HG03060 (cell line): ENCODE results near the gene TNFSF13B.
A peak's percentile ranks its signal among the peaks of the same experiment; 100 is the strongest.
"Not testable (repeated sequence)": the region's sequence is repeated elsewhere in the genome, so short reads cannot be mapped to it uniquely, and the experiment has no call there.

Experiments used
- ATAC-seq: cut with Tn5 transposase; IDR thresholded peaks from one replicate; pipeline ENCODE4 v1.9.1; 2021; ENCODE audit warnings: low read depth, moderate number of reproducible peaks; ENCODE audit not compliant: unreplicated experiment

The TNFSF13B gene

DNA sequence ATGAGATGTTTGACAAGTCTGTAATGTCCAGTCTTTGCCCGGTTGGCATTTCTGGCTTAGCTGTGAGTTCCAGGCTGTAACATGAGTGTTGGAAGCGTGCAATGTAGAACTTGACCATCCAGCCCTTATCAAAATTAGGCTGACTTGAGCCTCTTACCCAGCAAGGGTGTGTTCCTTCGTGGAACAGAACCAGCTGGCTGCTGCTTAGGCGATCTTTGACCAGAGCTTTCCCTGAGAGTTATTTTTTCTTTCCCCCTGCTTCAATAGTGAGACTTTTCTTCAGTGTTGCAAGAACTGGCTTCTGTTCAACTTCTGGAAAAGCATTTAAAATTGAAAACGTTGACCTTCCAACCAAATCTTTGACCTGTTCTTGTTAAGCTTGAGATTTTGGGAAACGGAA, 6.5 kb downstream of the TNFSF13B start:
- ATAC-seq, result no peak

DNA sequence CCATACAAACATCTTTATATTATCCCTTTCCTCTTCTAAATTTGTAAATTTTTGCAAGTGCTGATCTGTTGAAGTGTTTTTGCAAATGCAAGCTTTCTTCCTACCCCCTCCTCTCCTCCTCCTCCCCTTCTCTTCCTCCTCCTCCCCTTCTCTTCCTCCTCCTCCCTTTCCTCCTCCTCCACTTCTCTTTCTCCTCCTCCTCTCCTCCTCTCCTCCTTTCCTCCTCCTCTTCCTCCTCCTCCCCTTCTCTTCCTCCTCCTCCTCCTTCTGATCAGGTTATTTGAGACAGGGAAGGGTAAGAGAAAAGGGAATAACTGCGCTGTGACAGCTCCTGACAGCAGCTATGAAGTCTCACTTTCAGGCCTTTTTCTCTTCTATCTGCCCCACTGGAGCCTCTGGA, 8.9 kb downstream of the TNFSF13B start:
- ATAC-seq, result no peak

DNA sequence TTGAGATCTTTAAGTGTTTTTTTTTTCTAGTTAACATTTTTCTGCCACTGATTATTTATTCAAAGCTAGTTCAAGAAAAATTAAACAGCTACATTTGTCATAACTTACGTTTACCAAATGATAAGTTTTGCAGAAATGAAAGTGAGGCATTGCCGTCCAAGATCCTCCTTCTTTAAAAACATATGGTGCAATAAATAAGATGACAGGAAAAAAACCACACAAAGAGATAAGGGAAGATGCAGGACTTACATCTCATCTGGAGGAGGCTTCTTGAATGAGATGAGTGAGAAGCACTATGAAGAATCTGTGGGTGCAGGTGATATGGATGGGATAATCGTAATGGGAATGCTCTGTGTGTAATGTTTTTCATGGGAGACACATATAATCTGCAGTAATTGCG, 12.4 kb downstream of the TNFSF13B start:
- no peak for ATAC-seq

DNA sequence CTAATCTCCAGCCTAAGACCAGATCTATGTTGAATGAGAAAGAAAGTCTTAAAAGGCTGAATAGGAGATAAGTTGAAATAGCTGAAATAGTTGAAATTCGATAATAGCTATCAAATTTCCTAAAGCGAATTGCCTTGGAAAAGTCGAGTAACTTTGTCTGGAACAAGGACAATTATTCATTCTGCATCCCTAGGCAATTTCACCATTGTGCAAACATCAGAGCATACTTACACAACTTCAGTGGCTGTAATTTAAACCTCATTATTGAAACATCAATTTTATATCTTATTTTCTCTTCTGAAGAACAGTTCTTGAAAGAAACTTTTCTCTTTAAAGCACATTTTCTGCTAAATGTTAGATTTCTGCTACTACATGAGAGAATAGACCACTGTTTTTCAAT, 13.6 kb downstream of the TNFSF13B start:
- no peak for ATAC-seq

DNA sequence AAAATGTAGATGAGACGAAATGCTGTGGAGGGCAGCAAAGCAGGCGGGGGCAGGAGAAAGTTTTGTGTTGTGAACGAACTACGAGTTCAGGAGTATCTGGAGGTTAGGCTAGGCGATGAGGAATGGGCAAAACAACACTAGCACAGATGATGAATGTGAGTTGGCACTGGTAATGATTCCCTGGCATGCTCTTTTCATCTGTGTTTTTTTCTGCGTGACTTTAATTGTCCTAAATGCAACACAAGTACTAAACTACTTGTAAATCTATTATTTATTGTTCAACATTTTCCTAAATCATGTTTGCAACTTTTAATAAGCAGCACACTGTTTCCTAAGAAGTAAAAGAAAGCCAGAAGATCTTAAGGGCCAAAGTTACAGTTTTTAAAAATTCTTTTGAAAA, 19.2 kb downstream of the TNFSF13B start:
- ATAC-seq, result no peak

DNA sequence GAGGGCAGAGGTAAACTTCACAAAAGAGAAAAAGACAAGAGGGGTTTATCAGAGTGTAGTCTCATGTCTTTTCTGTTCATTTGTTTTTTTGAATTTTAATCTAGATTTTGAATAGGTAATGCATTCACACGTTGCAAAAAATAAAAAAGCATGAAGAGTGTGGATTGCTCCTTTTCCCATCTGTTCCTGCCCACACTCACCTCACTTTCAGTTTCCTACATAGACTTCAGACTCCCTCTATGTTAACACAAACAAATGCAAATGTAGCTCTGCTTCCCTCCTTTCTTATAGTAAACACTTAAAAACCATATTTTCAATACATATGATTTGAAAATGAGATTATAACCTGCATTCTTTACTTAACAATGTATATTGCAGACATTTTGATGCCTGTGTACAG, 20.3 kb downstream of the TNFSF13B start:
- ATAC-seq, result no peak

DNA sequence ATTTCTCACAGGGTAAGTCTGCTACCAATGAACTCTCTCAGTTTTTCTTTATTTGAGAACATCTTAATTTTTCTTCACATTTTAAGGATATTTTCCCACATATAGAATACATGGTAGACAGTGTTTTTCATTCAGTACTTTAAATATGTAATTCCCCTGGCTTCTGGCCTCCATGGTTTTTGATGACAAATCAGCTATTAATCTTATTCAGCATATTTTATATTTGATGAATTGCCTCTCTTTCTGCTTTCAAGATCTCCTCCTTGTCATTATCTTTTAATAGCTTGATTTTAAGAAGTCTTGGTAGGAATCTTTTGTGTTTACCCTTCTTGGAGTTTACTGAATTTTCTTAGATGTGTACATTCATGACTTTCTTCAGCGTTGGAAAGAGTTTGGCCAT, 27.6 kb downstream of the TNFSF13B start:
- ATAC-seq, result no peak

DNA sequence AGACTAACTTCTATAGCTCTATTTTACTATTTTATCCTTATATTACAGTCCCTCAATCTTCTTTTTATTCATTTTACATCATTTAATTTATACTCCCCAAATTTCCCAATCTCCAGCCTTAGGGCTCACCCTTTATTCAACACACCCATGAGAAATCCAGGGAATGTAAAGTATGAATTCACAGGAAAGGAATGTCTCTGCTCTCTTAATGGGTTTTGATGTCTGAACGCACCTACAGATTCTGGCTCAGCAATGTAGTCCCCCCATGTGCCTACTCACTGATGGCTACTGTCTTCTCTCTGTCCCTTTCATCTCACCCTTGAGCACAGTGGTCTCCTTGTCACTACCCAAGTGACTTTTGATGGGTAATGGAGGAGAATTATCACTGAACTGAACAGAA, 32.8 kb downstream of the TNFSF13B start:
- ATAC-seq, result no peak

DNA sequence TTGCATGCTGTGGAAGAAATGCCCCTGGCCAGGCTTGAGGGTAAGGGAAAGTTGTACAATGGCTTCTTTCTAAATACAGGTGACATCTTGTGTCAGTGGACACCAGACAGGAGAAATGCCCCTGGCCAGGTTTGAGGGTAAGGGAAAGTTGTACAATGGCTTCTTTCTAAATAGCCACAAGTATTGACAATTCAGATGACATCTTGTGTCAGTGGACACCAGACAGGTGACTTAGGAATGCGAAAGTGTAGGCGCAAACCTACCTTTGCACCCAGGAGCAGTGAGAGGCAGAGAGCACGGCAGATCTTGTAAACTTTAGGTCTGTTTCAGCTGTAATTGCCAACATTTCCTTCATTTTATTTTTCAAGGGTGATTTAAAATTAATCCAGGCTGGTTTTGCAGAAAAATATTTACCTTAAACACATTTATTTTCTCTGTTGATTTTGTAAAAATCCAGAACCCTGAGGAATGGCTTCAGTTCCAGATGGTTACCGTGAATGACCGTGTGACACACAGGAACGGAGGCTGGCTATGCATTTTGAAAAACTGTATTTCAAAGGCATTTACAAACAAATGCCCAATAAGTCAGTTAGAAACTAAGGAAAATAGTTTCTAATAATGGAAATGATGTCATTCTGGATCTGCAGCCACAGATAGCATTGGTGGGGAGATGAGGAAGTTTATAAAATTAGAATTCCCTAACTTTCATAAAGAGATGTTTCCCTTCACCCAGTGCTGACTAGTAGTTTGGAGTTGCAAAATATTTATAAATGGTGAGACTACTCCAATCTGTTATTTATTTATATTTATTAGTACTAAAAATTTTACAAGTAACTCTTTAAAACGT, 34.9 kb downstream of the TNFSF13B start:
- ATAC-seq, result no peak

DNA sequence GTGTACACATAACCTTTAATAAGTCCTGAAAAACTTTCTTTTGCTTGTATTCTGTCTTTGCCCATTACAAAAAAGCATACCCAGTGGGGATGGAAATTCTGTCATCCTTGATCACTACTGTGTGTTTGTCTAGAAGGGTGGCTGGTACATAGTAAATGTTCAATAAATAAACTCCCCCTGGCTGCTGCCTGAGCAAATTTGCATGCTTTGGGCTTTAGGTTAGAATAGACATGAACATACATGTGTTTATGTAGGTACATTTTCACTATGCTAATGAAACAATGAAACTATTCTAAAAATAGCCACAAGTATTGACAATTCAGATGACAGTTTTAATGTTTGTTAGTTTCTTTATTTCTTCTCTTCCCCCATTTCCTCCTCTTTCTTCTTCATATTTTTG, 36.1 kb downstream of the TNFSF13B start:
- ATAC-seq, result no peak

DNA sequence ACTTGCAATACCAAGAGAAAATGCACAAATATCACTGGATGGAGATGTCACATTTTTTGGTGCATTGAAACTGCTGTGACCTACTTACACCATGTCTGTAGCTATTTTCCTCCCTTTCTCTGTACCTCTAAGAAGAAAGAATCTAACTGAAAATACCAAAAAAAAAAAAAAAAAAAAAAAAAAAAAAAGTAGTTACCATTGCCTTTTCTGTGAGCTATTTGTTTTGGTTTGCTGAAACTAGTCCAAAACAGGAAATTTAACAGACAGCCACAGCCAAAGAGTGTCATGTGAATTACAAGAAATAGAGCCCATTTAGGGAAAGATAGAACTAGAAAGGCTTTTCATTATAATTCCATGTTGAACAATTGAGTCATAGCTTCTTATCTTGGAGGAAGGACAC, 37.3 kb downstream of the TNFSF13B start:
- ATAC-seq, result no peak

DNA sequence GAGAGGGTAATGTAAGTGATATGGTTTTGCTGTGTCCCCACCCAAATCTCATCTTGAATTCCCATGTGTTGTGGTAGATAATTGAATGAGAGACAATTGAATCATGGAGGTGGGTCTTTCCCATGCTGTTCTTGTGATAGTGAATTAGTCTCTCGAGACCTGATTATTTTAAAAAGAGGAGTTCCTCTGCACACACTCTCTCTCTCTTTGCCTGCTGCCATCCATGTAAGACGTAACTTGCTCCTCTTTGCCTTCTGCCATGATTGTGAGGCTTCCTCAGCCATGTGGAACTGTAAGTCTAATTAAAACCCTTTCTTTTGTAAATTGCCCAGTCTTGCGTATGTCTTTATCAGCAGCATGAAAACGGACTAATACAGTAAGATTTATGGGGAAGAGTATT, 42.1 kb downstream of the TNFSF13B start:
- not testable (repeated sequence) for ATAC-seq

DNA sequence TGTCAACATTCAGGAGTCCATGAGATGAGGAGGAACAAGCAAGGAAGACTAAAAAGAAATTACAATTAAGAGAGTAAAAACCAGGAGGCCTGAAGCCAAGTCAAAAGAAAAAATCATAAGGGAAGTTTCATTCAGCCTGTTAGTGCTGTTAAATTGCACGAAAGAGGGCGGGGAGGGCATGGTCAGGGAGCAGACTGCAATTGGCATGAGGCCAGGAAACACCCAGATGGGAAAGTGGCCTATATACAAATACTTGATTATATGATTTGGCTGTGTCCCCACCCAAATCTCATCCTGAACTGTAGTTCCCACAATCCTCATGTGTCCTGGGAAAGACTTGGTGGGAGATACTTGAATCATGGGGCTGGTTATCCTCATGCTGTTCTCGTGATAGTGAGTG, 43.9 kb downstream of the TNFSF13B start:
- ATAC-seq, result no peak

DNA sequence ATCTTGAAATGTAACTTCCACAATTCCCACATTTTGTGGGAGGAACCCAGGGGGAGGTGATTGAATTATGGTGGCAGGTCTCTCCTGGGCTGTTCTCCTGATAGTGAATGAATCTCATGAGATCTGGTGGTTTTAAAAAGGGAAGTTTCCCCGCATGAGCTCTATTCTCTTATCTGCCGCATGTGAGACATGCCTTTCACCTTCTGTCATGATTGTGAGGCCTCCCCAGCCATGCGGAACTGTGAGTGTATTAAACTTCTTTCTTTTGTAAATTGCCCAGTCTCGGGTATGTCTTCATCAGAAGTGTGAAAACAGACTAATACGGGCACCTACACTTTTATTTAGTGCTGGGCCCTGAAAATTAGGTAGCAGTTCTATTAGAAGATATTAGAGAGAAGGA, 45.8 kb downstream of the TNFSF13B start:
- ATAC-seq, result peak; percentile 42

DNA sequence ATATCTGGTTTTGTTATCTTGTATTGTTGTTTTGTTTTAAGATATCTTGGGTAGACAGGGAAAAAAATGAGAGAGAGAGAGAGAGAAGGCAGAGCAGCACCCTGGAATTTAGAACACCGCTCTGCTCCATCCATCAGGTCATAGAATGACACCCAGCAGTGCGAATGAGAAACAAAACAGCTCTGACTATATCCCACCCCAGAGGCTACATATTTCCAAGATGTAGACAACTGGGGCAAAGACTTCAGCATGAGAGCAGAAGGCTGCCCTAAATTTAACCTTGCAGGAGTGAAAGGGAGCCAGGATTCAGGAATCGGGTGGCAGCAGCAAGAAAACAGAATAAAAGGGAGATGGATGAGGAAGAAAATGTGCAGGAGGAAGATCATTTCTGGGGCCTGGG, 46.5 kb downstream of the TNFSF13B start:
- ATAC-seq, result no peak

DNA sequence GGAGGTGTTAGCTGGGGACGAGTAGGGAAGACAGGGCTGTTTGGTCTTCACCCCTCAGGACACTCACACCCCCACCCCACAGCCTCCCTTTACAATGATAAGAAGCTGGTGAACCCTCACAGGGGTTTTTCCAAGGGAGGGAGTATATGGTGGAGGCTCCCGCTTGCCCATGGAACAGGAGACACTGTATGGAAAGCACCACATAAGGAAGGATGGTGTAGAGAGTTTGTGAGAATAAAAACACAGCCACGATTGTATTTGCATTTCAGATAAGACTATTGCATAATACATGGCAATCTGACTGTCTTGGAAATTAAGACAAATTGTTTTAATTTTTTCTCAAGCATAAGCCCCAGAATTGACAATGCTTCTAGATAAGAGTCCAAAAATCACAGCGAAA, 46.9 kb downstream of the TNFSF13B start:
- no peak for ATAC-seq

DNA sequence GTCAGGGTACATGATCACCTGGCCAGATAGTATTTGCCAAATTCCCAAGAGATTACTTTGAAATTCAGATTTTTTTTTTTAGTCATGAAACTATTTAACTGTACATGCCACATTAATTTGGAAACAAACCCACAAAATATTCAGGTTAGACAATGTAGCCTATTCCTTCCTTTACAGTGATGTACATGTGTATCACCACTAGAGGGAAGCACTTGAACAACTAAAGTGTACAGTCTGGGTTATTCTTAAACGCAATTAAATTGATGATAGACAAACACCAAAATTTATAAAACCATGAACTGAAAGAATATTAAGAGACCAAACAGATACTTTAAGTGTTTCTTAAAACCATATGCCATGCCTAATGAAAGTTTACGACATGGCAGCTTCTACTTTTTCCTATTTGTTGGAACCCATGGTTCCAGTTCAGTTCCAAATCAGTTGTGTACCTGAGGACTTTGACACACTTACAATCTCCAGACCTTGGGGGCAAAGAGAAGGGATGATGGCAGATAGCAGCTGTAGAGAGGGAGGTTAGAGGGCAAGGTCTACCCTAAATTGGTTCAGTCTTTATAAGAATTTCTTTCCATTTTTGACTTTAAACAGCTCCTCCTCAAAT, 52.8 kb downstream of the TNFSF13B start:
- peak; percentile 72 for ATAC-seq

DNA sequence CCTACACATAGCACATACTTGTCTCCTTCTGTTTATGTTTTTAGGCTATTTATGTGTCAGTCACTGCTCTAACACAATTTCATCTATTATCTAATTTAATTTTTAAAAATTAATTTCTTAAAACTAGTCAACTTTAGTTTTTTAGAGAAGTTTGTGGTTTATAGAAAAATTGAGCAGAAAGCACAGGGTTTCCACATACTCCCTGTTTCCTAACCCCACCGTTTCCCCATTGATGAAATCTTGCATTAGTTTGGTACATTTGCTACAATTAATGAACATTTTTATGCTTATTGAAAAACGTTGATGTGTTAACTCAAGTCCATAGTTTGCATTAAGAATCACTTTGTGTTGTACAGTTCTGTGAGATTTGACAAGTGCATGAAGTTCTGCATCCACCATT, 53.5 kb downstream of the TNFSF13B start:
- no peak for ATAC-seq

DNA sequence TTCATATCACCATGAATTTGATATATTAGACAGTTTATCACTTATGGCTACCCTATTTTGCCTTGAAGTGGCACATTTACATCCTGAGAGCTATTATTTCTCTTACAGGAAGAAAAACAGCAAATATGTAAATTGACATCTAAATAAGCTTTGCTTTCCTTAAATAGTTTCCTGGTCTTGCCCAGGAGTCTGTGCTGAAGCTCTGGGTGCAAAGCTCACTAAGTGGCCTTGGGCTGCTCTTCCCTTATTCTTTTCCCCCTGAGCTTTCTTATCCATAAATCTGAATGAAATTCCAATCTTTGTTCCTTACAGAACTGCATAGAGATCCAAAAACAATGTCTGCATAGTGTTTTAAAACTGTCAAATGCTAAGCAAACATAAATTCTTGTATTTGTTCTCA, 56.3 kb downstream of the TNFSF13B start:
- no peak for ATAC-seq

DNA sequence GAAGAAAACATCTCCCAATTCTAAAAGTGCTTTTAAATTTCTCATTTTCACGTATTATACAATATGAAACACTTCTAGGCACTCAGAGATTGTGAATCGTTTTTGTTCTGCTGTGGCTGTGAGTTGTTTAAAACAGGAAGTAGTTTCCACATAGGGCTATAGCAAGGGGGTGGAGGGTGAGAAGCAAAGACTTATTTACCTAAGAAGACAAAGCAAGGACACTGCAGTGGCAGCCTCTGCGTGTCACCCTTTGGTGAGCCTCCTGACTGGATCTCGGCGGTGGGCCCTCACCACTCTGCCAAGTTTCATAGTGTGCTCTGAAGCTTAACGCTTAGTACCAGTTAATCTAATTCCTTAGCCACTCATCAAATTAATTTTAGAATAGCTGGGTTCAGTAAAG, 56.8 kb downstream of the TNFSF13B start:
- ATAC-seq, result peak; percentile 72

DNA sequence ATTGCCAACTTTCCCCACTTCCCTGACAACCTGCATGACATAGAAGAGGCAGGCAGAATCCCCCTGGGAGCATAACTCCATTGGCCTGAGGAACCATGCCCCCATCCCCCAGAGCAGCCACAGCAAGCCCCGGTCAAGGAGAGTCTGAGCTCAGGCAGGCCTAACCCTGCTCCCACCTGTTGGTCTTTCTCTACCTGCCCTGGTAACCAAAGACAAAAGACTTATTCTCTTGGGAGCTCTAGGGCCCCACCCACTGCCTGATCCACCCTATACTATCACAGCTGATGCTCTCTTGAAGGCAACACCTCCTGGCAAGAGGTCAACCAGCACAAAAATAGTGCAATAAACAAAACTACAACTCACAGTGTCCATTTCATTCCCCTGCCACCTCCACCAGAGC, 59.3 kb downstream of the TNFSF13B start:
- no peak for ATAC-seq

DNA sequence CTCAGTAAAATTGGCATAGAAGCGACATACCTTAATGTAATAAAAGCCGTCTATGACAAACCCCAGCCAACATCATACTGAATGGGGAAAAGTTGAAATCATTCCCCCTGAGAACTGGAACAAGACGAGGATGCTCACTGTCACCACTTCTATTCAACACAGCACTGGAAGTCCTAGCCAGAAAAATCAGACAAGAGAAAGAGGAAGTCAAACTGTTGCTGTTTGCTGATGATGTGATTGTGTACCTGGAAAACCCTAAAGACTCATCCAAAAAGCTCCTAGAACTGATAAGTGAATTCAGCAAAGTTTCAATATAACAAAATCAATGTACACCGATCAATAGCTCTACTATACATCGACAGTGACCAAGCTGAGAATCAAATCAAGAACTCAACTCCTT, 63.3 kb downstream of the TNFSF13B start:
- no peak for ATAC-seq
